HepG2 (cell line): ENCODE results near the gene PACS1. TPM values are rescaled to one million over a fixed set of nuclear protein-coding genes. Genes with fewer than 3 reads are reported as not detected.

Source experiments
- ARNT2 ChIP-seq: sonication (generic); formaldehyde crosslinking; IDR thresholded peaks from 2 replicates; pipeline ENCODE4 v1.8.0; 2022; ENCODE audit warnings: mild to moderate bottlenecking, low read depth, missing genetic modification reagents, moderate library complexity
- EEA1 ChIP-seq: sonication (generic); formaldehyde crosslinking; IDR thresholded peaks from 2 replicates; pipeline ENCODE4 v1.5.1; 2020; ENCODE audit warnings: mild to moderate bottlenecking, missing genetic modification reagents, borderline replicate concordance
- GABPA ChIP-seq, 2 experiments: IDR thresholded peaks; 2 replicates each; pipeline ENCODE4 v1.6.1; 2011 to 2016; ENCODE audit warnings: low read depth in 2 of 2, low read length in 1 of 2, missing biosample characterization in 1 of 2, missing genetic modification characterization in 1 of 2
- KDM4B ChIP-seq: sonication (generic); formaldehyde crosslinking; IDR thresholded peaks from 2 replicates; pipeline ENCODE4 v1.4.0; 2020; ENCODE audit warnings: missing genetic modification reagents
- RARG ChIP-seq: sonication (generic); formaldehyde crosslinking; IDR thresholded peaks from 2 replicates; pipeline ENCODE4 v1.4.0; 2020; ENCODE audit warnings: low read depth, mild to moderate bottlenecking, missing genetic modification reagents
- SAP130 ChIP-seq: IDR thresholded peaks from 2 replicates; pipeline ENCODE4 v1.6.1; 2016; ENCODE audit warnings: low read depth
- SMC3 ChIP-seq: IDR thresholded peaks from 2 replicates; pipeline ENCODE4 v1.6.1; 2011; ENCODE audit warnings: low read length, improper control_type of control experiment
- TBP ChIP-seq: sonication (generic); formaldehyde crosslinking; IDR thresholded peaks from 2 replicates; pipeline ENCODE4 v1.5.0; 2020; ENCODE audit warnings: missing genetic modification reagents
- TCF7L2 ChIP-seq: IDR thresholded peaks from 2 replicates; pipeline ENCODE4 v1.6.1; 2011; ENCODE audit warnings: mild to moderate bottlenecking, low read depth, low read length, moderate library complexity
- THAP11 ChIP-seq: IDR thresholded peaks from 2 replicates; pipeline ENCODE4 v1.6.1; 2016; ENCODE audit warnings: missing biosample characterization, missing genetic modification reagents
- TOE1 ChIP-seq: sonication (generic); formaldehyde crosslinking; IDR thresholded peaks from 2 replicates; pipeline ENCODE4 v1.4.0; 2020; ENCODE audit warnings: mild to moderate bottlenecking, missing genetic modification reagents
- ZFAT ChIP-seq: sonication (generic); formaldehyde crosslinking; conservative IDR thresholded peaks from 2 replicates; pipeline ENCODE4 v1.8.1; 2023; ENCODE audit warnings: missing genetic modification reagents, inconsistent platforms
- ZNF343 ChIP-seq: sonication (generic); formaldehyde crosslinking; IDR thresholded peaks from 2 replicates; pipeline ENCODE4 v1.4.0; 2020; ENCODE audit warnings: mild to moderate bottlenecking, missing genetic modification reagents
- ZNF441 ChIP-seq: sonication (generic); formaldehyde crosslinking; IDR thresholded peaks from 2 replicates; pipeline ENCODE4 v1.7.0; 2021; ENCODE audit warnings: missing genetic modification reagents, borderline replicate concordance
- ZNF879 ChIP-seq: sonication (generic); formaldehyde crosslinking; IDR thresholded peaks from 2 replicates; pipeline ENCODE4 v1.8.1; 2023; ENCODE audit warnings: missing genetic modification reagents
- ZSCAN31 ChIP-seq: sonication (generic); formaldehyde crosslinking; IDR thresholded peaks from 2 replicates; pipeline ENCODE4 v1.5.0; 2020; ENCODE audit warnings: low read depth, mild to moderate bottlenecking, missing genetic modification reagents
- polyA plus RNA-seq, 8 experiments: library from polyadenylated mRNA; depleted of rRNA in 3 of 8; stranded (reverse) in 7 of 8; unstranded in 1 of 8; fragments of >200 nt; fragmentation: Illumina TruSeq in 4 of 8; extraction: Trizol in 4 of 8; gene quantifications; 2 replicates each; pipeline versions ENCODE4 v1.2.1 to v1.2.3, GENCODE V29; 2011 to 2016; ENCODE audit warnings: low read depth in 4 of 8, missing spikeins in 1 of 8, mixed read lengths in 1 of 8; ENCODE audit not compliant: insufficient read depth in 1 of 8
- total RNA-seq, 5 experiments: library from RNA; depleted of rRNA; stranded (reverse); fragments of >200 nt; fragmentation: Illumina TruSeq; extraction: Trizol; gene quantifications; 2 replicates each; pipeline ENCODE4 v1.2.3, GENCODE V29; 2016; ENCODE audit warnings: low read depth in 1 of 5
- TF ChIP-seq, protein P1 (sequence below): IDR thresholded peaks from 2 replicates; pipeline ENCODE4 v1.4.0; 2020; ENCODE audit warnings: mild to moderate bottlenecking, missing genetic modification reagents
- TF ChIP-seq, protein P2 (sequence below): sonication (generic); formaldehyde crosslinking; IDR thresholded peaks from 2 replicates; pipeline ENCODE4 v1.4.0; 2020; ENCODE audit warnings: mild to moderate bottlenecking, low read depth, missing genetic modification reagents
- TF ChIP-seq, protein P3 (sequence below): sonication (generic); formaldehyde crosslinking; IDR thresholded peaks from 2 replicates; pipeline ENCODE4 v1.9.0; 2021; ENCODE audit warnings: missing genetic modification reagents, mild to moderate bottlenecking, borderline replicate concordance
- TF ChIP-seq, protein P4 (sequence below), 2 experiments: sonication (generic) in 1 of 2; formaldehyde crosslinking in 1 of 2; IDR thresholded peaks; 2 replicates each; pipeline versions ENCODE4 v1.4.0 to v1.6.1; 2018 to 2020; ENCODE audit warnings: missing genetic modification reagents in 2 of 2, borderline replicate concordance in 1 of 2, low read depth in 1 of 2, mild to moderate bottlenecking in 1 of 2, missing biosample characterization in 1 of 2
- TF ChIP-seq, protein P5 (sequence below): sonication (generic); formaldehyde crosslinking; IDR thresholded peaks from 2 replicates; pipeline ENCODE4 v1.8.0; 2022; ENCODE audit warnings: missing genetic modification reagents, low read depth, mild to moderate bottlenecking, borderline replicate concordance

The PACS1 gene
- total and polyA plus RNA-seq, 2 of the 13 experiments (the other 11 are each of a cell fraction or from before 2014, with no cell fraction given) = 7.6 to 8.6 TPM

DNA sequence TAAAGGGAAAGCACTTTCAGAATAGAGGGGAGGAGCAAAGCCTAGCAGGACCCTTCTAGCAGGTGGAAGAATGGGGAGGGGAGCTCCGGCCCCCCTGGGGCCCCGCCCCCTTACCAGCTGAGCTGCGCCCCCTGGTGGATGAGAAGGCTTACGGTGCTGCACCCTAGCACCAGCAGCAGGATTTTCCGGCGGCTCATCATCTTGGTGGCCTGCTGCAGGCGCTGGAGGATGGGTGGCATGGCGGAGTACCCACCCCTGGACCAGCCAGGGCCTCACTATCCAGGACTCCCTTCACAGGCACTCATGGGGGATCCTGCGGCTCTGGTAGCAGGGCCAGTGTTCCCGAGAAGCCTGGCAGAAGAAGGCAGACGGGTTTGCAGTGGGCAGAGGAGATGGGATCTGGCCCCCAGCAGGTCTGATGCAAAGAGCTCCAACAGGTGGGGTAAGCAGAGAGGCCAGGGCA is 24.9 kb upstream of the PACS1 start (continued):
- TF ChIP-seq, protein P1, sequence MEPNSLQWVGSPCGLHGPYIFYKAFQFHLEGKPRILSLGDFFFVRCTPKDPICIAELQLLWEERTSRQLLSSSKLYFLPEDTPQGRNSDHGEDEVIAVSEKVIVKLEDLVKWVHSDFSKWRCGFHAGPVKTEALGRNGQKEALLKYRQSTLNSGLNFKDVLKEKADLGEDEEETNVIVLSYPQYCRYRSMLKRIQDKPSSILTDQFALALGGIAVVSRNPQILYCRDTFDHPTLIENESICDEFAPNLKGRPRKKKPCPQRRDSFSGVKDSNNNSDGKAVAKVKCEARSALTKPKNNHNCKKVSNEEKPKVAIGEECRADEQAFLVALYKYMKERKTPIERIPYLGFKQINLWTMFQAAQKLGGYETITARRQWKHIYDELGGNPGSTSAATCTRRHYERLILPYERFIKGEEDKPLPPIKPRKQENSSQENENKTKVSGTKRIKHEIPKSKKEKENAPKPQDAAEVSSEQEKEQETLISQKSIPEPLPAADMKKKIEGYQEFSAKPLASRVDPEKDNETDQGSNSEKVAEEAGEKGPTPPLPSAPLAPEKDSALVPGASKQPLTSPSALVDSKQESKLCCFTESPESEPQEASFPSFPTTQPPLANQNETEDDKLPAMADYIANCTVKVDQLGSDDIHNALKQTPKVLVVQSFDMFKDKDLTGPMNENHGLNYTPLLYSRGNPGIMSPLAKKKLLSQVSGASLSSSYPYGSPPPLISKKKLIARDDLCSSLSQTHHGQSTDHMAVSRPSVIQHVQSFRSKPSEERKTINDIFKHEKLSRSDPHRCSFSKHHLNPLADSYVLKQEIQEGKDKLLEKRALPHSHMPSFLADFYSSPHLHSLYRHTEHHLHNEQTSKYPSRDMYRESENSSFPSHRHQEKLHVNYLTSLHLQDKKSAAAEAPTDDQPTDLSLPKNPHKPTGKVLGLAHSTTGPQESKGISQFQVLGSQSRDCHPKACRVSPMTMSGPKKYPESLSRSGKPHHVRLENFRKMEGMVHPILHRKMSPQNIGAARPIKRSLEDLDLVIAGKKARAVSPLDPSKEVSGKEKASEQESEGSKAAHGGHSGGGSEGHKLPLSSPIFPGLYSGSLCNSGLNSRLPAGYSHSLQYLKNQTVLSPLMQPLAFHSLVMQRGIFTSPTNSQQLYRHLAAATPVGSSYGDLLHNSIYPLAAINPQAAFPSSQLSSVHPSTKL (CRISPR knock-in tag) = peak; percentile 41; the same call in 1 of the 2 replicates
- TF ChIP-seq ZSCAN31 (CRISPR knock-in tag) = no peak
- 0 out of 2 replicates have a peak, but pooled peaks have one; percentile 41 for TF ChIP-seq ARNT2 (CRISPR knock-in tag)
- TF ChIP-seq EEA1 (CRISPR knock-in tag) = no peak
- TF ChIP-seq, protein P2, sequence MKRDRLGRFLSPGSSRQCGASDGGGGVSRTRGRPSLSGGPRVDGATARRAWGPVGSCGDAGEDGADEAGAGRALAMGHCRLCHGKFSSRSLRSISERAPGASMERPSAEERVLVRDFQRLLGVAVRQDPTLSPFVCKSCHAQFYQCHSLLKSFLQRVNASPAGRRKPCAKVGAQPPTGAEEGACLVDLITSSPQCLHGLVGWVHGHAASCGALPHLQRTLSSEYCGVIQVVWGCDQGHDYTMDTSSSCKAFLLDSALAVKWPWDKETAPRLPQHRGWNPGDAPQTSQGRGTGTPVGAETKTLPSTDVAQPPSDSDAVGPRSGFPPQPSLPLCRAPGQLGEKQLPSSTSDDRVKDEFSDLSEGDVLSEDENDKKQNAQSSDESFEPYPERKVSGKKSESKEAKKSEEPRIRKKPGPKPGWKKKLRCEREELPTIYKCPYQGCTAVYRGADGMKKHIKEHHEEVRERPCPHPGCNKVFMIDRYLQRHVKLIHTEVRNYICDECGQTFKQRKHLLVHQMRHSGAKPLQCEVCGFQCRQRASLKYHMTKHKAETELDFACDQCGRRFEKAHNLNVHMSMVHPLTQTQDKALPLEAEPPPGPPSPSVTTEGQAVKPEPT (CRISPR knock-in tag) = no peak
- no peak for TF ChIP-seq ZNF879 (CRISPR knock-in tag)
- TF ChIP-seq ZFAT (CRISPR knock-in tag) = no peak
- TF ChIP-seq RARG = no peak
- TF ChIP-seq THAP11 (CRISPR knock-in tag) = peak; percentile 79
- TF ChIP-seq, protein P3, sequence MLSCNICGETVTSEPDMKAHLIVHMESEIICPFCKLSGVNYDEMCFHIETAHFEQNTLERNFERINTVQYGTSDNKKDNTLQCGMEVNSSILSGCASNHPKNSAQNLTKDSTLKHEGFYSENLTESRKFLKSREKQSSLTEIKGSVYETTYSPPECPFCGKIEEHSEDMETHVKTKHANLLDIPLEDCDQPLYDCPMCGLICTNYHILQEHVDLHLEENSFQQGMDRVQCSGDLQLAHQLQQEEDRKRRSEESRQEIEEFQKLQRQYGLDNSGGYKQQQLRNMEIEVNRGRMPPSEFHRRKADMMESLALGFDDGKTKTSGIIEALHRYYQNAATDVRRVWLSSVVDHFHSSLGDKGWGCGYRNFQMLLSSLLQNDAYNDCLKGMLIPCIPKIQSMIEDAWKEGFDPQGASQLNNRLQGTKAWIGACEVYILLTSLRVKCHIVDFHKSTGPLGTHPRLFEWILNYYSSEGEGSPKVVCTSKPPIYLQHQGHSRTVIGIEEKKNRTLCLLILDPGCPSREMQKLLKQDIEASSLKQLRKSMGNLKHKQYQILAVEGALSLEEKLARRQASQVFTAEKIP = no peak
- no peak for TF ChIP-seq TOE1 (CRISPR knock-in tag)
- TF ChIP-seq, protein P4, sequence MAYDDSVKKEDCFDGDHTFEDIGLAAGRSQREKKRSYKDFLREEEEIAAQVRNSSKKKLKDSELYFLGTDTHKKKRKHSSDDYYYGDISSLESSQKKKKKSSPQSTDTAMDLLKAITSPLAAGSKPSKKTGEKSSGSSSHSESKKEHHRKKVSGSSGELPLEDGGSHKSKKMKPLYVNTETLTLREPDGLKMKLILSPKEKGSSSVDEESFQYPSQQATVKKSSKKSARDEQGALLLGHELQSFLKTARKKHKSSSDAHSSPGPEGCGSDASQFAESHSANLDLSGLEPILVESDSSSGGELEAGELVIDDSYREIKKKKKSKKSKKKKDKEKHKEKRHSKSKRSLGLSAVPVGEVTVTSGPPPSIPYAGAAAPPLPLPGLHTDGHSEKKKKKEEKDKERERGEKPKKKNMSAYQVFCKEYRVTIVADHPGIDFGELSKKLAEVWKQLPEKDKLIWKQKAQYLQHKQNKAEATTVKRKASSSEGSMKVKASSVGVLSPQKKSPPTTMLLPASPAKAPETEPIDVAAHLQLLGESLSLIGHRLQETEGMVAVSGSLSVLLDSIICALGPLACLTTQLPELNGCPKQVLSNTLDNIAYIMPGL (CRISPR knock-in tag; IDR thresholded peaks at IDR 0.05; ENCODE audit: borderline replicate concordance in 1 of 2, low read depth in 1 of 2) = peak; percentile 73 to 82
- no peak for TF ChIP-seq KDM4B
- TF ChIP-seq ZNF441 = no peak
- no peak for TF ChIP-seq TBP (CRISPR knock-in tag)
- TF ChIP-seq, protein P5, sequence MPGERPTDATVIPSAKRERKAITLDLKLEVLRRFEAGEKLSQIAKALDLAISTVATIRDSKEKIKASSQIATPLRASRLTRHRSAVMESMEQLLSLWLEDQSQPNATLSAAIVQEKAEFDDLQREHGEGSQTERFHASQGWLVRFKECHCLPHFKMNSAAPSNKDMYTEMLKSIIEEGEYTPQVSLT (CRISPR knock-in tag) = no peak
- TF ChIP-seq GABPA (IDR thresholded peaks at IDR 0.05; ENCODE audit: low read depth, low read length) = no peak
- TF ChIP-seq GABPA (CRISPR knock-in tag; IDR thresholded peaks at IDR 0.05; ENCODE audit: low read depth) = 0 out of 2 replicates have a peak, but pooled peaks have one; percentile 13
- TF ChIP-seq SAP130 (CRISPR knock-in tag) = peak; percentile 42; the same call in 1 of the 2 replicates
- no peak for TF ChIP-seq TCF7L2
- no peak for TF ChIP-seq ZNF343 (CRISPR knock-in tag)
- TF ChIP-seq SMC3 = peak; percentile 16; the same call in 1 of the 2 replicates
